ENCODE data around the gene UBE2D1. TPM values are rescaled to one million over a fixed set of nuclear protein-coding genes. Genes with fewer than 3 reads are reported as not detected.

The UBE2D1 gene
- total RNA-seq, 1 experiment from 2014 or later = 21.0 TPM

DNA sequence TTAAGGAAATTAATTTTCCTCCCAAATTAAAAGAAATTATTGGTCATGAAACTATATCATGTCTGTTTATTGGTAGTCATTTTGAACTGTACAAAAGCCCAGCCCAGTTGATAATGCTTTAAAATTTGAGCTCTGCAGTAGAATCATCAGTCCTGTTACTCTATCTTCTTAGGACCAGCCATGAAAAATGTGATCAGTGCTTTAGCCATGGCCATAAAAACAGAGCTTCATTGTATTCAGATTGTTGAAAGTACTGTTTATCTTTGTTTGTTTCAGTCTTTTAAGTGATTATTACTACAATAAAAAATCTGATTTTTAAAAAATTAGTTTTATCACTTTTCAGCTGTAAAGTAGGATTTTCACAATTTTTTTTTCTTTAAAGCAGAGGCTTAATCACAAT lies 36.7 kb downstream of the UBE2D1 start:
- DNase-seq (ENCODE audit: low read depth, low spot score) (no peak), ATAC-seq (no peak)
- in situ Hi-C loops (cut with HindIII; ENCODE audit: low pct_unique_long_range_greater_than_20kb, low sequenced_read_pairs) = no loop called here
- CTCF ChIA-PET = no interaction called here
- no TSS peak for BruUV-seq (replicated peaks)
- intact Hi-C loops (cut with micrococcal nuclease; ENCODE audit: unreplicated experiment) = no loop called here
- no peaks in the 10 kb centered on the region for H3K4me1 ChIP-seq (ENCODE audit: control insufficient read depth, insufficient read depth, low read length)
- no peak overlapping the region for H3K4me3 ChIP-seq (ENCODE audit: low read depth in 2 of 2, low read length in 2 of 2)
- H3K9me3 ChIP-seq (ENCODE audit: control insufficient read depth, insufficient read depth, low read depth, low read length) = no peaks in the 10 kb centered on the region
- H3K36me3 ChIP-seq (ENCODE audit: control insufficient read depth, insufficient read depth, low read length) = peaks cover 6% of the 10 kb centered on the region; the same call in 1 of the 2 replicates
- POLR2A ChIA-PET = interaction anchor here (0.5 kb wide), 1 partner anchor 29 kb away, joined by 8 read pairs; no protein-coding TSS in a partner anchor
- TF ChIP-seq, protein P1, sequence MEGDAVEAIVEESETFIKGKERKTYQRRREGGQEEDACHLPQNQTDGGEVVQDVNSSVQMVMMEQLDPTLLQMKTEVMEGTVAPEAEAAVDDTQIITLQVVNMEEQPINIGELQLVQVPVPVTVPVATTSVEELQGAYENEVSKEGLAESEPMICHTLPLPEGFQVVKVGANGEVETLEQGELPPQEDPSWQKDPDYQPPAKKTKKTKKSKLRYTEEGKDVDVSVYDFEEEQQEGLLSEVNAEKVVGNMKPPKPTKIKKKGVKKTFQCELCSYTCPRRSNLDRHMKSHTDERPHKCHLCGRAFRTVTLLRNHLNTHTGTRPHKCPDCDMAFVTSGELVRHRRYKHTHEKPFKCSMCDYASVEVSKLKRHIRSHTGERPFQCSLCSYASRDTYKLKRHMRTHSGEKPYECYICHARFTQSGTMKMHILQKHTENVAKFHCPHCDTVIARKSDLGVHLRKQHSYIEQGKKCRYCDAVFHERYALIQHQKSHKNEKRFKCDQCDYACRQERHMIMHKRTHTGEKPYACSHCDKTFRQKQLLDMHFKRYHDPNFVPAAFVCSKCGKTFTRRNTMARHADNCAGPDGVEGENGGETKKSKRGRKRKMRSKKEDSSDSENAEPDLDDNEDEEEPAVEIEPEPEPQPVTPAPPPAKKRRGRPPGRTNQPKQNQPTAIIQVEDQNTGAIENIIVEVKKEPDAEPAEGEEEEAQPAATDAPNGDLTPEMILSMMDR (IDR thresholded peaks at IDR 0.05) = no peak
- TF ChIP-seq POLR2AphosphoS5 (IDR thresholded peaks at IDR 0.05; ENCODE audit: low read depth, low read length) (no peak), SIN3A (IDR thresholded peaks at IDR 0.05; ENCODE audit: borderline replicate concordance, insufficient read depth, low read depth, low read length) (no peak), TCF7L2 (IDR thresholded peaks at IDR 0.05; ENCODE audit: low read depth, low read length) (no peak)
- TF ChIP-seq, protein P2, sequence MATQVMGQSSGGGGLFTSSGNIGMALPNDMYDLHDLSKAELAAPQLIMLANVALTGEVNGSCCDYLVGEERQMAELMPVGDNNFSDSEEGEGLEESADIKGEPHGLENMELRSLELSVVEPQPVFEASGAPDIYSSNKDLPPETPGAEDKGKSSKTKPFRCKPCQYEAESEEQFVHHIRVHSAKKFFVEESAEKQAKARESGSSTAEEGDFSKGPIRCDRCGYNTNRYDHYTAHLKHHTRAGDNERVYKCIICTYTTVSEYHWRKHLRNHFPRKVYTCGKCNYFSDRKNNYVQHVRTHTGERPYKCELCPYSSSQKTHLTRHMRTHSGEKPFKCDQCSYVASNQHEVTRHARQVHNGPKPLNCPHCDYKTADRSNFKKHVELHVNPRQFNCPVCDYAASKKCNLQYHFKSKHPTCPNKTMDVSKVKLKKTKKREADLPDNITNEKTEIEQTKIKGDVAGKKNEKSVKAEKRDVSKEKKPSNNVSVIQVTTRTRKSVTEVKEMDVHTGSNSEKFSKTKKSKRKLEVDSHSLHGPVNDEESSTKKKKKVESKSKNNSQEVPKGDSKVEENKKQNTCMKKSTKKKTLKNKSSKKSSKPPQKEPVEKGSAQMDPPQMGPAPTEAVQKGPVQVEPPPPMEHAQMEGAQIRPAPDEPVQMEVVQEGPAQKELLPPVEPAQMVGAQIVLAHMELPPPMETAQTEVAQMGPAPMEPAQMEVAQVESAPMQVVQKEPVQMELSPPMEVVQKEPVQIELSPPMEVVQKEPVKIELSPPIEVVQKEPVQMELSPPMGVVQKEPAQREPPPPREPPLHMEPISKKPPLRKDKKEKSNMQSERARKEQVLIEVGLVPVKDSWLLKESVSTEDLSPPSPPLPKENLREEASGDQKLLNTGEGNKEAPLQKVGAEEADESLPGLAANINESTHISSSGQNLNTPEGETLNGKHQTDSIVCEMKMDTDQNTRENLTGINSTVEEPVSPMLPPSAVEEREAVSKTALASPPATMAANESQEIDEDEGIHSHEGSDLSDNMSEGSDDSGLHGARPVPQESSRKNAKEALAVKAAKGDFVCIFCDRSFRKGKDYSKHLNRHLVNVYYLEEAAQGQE (IDR thresholded peaks at IDR 0.05; ENCODE audit: insufficient read depth in 1 of 2, low read depth in 2 of 2, low read length in 1 of 2) = no peak
- H3K27ac ChIP-seq (ENCODE audit: low read length) = no peak overlapping the region
- no peaks in the 10 kb centered on the region for H3K27me3 ChIP-seq (ENCODE audit: control insufficient read depth, insufficient read depth, low read length)

DNA sequence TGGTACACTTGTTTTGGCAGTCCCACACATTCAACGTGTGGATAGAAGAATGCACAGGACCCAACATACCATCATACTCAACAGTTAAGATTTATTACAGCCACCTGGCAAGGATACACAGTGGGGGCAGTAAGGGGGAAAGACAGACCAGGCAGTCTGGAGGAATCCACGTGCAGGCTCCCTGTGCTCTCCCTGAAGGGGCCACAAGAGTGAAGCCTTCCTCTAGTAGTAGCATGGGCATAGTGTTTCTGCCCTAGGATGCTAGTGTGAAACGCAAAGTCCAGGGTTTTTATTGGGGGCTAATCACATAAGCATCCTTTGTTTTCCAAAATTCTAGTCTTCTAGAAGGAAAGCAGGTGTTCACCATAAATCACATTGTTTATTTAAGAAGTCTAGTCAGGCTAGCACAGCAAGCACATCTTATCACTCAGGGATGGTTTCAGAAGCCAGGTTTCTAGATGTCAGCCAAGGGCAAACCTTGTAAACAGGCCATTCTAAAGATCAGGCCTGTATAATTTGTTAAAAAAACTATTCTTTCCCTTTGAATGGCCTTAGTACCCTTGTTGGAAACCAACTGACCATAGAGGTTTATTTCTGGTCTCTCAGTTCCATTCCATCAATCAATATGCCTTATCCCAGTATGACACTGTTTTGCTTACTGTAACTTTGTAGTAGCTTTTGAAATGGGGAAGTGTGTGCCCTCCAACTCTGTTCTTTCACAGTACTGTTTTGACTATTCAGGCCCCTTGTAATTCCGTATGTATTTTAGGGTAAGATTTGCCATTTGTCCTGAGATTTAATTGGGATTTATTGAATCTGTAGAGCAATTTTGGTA lies 38.0 kb downstream of the UBE2D1 start:
- BruUV-seq (replicated peaks) = no TSS peak
- peaks cover 6% of the 10 kb centered on the region; the same call in 1 of the 2 replicates for H3K36me3 ChIP-seq (ENCODE audit: control insufficient read depth, insufficient read depth, low read length)
- ATAC-seq = no peak
- no peaks in the 10 kb centered on the region for H3K9me3 ChIP-seq (ENCODE audit: control insufficient read depth, insufficient read depth, low read depth, low read length)
- in situ Hi-C loops (cut with HindIII; ENCODE audit: low pct_unique_long_range_greater_than_20kb, low sequenced_read_pairs) (no loop called here), intact Hi-C loops (cut with micrococcal nuclease; ENCODE audit: unreplicated experiment) (no loop called here)
- no peaks in the 10 kb centered on the region for H3K4me1 ChIP-seq (ENCODE audit: control insufficient read depth, insufficient read depth, low read length)
- DNase-seq (ENCODE audit: low read depth, low spot score) = no peak
- TF ChIP-seq, protein P2 (IDR thresholded peaks at IDR 0.05; ENCODE audit: insufficient read depth in 1 of 2, low read depth in 2 of 2, low read length in 1 of 2) = no peak
- TF ChIP-seq, protein P1 (IDR thresholded peaks at IDR 0.05) = no peak
- TF ChIP-seq SIN3A (IDR thresholded peaks at IDR 0.05; ENCODE audit: borderline replicate concordance, insufficient read depth, low read depth, low read length) (no peak), POLR2AphosphoS5 (IDR thresholded peaks at IDR 0.05; ENCODE audit: low read depth, low read length) (no peak), TCF7L2 (IDR thresholded peaks at IDR 0.05; ENCODE audit: low read depth, low read length) (no peak)
- H3K27ac ChIP-seq (ENCODE audit: low read length) = no peak overlapping the region
- CTCF ChIA-PET = no interaction called here
- POLR2A ChIA-PET = no interaction called here
- H3K27me3 ChIP-seq (ENCODE audit: control insufficient read depth, insufficient read depth, low read length) = no peaks in the 10 kb centered on the region
- no peak overlapping the region for H3K4me3 ChIP-seq (ENCODE audit: low read depth in 2 of 2, low read length in 2 of 2)

Data from Panc1 (cell line).